ENCODE measurements around the gene MYO18A.
"Not testable (repeated sequence)": the region's sequence is repeated elsewhere in the genome, so short reads cannot be mapped to it uniquely, and the experiment has no call there.

MYO18A gene

DNA sequence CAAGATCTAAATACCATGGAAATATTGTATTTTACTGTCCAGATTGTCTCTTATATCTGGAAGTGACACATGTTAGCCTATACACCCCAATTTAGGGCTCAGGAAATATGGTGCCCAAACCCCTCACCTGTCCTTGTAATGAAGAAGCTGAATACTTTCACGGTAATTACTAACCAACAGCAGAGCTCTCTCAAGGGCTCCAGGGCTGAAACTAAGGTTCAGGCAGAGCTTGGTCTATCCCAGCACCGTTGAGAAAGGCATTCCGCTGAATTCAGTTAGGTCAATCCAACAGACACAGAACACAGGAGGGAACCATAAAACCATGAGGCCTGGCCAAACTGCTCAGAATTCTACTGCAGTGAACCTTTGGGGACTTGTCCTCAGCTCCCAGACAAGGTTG lies 14.9 kb downstream of the MYO18A start:
- no peak for DNase-seq

DNA sequence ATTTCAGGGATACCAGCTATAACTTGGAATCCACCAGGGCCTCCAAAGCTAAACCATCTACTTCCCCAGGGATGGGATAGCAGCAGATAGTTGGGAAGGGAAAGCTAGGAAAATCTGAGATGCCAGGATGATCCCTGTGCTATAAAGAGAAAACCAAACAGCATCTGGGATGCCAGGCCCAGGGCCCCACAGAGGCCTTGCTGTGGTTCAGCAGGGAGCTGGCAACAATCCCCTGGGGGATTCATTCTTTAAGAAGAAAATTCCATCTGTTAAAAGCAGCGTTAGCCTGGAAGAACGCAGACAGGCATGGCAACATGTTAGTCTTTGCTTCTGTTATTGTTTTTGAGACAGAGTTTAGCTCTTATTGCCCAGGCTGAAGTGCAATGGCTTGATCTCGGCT lies 16.6 kb downstream of the MYO18A start:
- no peak for DNase-seq

DNA sequence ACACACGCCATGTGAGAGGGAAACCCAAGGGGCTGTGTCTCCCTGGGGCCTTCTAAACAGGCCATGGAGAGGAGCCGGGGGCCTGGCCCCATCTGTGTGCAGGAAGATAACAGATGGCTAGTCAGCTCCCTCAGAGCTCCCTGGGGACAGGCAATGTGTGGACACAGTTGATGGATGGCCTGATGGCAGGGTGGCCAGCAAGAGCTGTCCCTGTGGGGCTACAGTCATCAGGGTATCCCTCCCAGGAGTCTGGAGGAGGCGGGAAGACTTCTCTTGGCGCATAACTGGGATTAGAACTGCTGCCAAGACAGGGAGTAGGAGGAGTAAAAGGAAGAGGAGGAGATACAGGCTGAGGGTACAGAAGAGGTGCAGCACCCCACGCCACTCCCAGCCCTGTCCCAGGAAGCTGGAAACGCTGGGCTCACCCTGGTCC lies 17.3 kb downstream of the MYO18A start:
- DNase-seq = no peak

DNA sequence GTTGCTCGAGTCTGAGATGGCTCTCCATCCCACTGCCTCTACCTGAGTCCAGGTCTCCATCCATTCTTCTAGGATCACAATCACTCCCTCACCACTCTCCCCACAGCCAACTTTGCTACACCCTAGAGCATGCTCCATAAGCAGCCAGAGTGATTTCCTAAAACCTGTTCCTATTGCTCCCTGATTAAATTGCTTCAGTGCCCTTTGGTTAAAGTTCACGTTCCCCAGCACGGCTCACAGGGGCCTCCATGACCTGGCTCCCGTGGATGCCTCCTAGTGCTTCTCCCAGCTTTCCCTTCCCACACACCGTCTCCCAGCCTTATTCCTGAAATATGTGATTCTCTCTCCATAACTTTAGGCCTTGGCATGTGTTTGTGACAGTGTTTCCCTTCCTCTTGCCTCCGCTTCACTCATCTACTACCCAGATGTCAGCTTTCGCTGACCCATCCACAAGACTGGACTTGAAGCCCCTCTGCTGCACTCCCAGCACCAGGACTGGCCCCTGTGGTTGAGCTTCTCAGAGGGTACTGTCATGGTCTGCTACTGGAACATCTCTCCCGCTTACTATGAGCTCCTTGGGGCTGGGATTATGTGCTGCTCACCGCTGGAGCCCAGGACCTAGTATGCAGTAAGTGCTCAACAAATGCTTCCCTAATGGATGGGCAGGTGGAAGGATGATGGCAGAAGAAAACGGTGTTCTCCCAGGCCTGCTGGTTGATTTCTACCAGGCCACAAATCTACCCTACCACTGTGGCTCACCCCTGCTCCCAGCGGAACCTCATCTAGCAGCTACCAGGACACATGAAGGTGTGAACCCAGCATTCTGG lies 17.9 kb downstream of the MYO18A start:
- no peak for DNase-seq

DNA sequence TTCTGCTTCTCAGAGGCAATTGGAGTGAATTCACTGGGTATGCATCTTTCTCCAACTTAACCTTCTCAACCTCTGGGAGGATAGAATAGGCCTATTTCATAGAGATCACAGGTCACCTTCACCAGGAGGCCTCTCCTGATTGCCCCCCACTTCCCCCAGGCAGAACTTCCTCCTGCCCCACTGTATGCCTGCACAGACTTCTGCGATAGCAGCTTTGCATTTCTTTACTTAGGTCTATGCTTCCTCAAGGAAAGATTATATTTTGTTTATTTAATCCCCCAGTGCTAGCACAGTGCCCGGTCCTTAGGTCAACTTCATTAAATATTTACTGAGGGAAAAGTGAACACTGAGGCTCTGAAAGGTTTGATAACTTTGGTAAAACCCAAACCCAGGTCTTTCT lies 19.9 kb downstream of the MYO18A start:
- DNase-seq = no peak

DNA sequence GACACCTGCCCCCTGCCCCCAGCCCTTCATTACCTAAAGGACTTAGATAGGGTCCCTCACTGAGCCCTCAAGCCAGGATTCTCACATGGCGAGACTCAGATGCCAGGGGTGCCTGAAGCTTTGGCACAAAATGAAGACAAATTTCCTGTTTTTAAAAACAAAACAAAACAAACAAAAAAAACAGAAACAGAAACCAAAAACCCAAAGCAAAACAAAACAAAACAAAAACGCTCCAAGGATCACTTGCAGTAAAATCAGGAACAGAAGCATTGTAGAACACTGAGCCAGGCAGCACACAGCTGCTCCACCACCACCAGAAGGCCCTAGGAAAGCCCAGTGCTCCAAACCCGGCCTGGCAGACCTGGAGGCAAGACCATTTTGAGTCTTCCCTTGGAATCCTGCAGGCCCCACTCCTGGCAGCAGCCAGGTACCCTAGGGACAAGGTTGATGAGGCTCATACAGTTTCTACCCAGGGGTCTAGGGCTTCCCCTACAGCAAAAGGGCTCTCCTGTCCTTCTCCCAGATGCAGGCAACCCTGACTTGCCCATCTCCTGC lies 20.8 kb downstream of the MYO18A start:
- DNase-seq = no peak

DNA sequence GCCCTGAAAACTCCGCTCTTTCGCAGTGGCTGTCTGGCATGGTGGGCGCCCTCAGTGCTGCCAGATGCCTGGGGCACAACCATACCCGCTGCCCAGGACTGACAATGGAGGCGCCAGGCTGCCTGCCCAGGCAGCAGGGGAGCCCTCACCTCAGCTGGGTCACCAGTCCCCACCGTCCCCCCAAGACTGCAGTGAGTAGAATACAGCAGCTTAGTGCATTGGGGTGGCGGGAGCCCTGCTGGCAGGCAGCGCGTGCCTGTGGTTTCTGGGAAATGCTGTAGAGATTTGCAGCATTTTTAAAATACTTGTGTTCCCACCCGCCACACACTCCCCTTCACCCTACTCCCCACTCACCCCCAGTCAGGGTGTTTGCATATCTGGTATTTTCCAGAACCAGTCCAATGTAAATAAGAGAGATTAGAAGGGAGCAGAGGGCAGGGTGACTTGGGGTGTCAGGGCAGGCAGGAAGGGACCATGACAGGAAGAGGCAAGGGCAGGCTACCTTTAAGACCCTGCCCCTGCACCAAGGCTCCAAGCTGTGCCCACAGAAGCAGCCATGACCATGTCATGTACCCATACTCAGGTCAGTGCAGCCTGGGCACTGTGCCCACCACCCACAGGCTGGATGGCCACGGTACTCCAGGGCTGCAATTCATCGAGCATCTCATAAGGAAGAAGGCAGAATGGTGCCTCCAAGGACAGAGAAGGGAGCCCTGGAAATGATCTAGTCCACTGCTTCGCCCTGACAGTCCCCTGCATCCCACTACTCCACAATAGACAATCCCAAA lies 21.5 kb downstream of the MYO18A start:
- DNase-seq = no peak

DNA sequence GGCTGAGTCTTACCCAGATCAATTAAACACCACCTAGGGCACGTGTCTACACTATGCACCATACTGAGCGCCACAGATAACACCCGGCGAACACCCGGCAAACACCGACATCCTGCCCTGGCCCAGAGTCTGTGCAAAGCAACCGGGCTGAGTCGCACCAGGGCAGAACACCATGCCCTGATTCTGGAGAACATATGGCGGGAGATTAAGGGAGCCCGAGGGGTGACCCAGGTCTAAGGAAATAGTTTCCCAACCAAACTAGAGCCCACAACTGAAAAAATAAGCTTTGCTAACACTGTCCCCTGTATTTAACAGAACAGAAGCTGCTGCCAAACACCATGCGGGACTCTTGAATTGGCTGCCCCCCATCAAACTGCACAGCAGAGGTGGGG lies 22.1 kb downstream of the MYO18A start:
- no peak for DNase-seq

DNA sequence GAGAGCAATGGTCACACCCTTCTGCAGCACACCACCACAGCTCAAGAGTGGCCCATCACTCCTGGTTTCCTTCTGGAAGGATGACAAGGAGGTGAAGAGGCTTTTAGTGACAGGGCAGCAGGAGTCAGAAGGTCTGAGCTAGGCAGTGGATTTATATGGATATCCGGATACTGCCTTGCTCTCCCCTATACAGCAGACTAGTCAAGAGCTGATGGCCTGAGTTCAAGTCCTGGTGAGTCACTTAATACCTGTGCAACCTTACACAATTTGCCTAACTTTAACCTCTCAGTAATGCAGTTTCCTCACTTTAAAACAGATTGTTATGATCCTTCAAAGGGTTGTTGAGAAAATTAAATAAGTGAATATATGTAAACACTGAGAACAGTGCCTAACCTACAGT lies 22.9 kb downstream of the MYO18A start:
- DNase-seq = no peak

DNA sequence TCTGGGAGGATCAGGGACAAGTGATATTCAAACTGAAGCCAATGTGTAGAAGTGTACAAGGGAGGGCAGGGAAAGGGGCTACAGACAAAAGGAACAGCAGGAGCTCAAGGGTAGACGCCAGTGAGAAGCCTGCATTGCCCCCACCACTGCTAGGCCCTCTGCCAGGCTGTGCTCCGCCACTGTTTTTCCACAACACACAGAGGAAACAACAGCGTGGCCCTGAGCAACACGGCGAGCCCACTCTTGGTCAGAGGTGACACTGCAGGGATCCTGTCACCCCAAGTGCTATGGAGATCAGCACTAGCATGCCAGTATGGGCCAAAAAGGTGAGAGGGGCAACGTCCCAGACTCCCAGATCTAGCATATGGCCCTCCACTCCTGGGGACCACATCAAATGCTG lies 23.4 kb downstream of the MYO18A start:
- DNase-seq = no peak

DNA sequence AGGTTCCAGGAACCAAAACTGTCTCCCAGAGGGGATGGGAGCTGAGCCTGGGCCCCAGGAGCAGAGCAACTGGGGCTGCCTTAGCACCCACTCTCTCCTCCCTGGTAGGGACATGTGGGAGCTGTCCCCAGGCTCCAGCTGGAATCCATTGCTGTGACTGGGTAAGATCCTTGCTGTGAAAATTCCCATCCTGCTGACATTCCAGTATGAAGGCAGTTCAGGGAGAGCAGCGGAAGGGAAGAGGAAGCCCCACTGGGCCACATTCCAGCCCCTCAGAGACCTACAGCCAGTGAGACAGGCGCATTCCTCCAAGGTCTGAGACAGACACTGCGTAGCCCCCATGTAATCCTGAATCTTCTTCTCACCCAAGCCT lies 24.2 kb downstream of the MYO18A start:
- DNase-seq = no peak

DNA sequence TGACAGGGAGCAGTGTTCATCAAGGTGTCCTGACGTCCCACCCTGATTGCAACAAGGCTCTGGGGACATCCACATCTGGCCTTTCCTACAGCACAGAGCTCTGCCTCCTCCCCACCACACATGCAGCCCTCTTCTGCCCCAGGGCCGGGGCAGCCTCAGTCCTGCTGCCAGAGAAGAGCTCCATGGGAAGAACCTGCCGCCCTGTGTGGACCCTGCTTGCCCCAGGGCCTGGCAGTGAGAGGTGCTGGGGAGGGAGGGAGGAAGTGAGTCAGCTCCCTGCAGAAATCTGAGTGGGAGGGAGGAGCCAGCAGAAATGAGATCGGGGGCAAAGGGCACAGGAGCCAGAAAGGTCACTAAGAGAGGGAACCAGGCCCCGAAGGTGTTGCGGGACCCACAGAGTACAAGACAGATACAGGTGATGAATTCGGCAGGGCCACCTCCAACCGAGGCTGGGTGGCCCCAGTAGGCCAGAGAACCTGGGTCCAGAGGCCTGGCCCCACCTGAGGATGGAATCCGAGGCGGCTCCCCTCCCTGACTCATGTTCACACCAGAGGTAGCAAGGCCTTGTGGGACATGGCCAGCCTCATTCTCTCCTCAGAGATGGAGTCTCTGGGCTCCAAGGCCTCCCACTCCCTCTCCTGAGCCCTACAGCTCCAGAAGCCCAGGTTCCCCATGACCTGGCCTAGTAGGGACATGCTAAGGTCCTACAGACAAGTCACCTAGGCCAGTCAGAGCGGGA lies 24.8 kb downstream of the MYO18A start:
- DNase-seq = peak; percentile 89

DNA sequence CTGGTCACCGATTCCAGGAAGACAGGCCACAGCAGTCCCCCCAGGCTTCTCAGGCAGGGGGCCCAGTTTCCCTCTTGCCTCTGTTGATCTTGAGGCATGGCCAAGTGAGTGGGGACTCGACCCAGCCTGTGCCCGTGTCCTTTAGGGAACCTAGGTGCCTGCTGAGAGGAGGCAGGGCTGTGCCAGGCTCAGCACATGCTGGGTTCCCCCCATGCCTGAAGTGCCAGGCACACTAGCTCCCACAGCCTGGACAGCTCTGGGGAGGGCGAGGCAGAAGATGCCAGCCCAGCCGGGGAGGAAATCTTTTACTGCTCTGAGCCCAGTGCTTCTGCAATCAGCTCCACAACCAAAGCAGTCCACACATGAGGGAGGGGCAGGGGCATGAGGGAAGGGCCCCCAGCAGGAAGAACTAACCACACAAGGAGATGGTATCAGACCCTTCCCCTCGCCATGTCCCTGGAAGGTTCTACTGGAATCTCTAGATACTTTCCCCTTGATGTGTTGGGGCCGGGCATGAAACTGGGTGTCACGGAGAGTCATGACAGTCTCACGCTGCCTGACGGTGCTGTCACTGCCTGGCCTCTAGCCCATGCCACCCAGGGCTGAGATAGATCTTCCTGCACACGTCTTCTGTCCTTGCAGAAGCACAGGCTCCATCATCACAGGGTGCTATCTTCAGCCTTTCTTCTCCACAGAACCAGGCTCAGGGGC lies 25.5 kb downstream of the MYO18A start:
- no peak for DNase-seq

DNA sequence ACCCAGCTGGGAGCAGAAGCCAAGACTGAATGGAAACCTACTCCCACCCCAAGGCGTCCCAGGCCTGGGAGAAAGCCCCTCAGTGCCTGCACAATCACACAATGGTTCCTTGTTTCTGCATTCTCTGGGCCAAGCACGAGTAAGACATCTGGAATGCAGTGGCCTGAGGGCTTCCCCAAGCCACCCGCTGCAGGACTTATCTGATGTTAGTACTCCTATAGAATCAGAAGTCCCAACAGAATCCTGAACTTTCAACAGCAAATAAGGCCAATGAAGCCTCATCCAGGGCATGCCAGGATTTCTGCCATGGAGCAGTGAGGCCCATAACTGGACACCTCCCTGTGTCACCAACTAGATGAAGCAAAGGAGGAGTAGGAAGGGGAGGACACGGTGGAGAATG lies 28.6 kb downstream of the MYO18A start:
- no peak for DNase-seq

DNA sequence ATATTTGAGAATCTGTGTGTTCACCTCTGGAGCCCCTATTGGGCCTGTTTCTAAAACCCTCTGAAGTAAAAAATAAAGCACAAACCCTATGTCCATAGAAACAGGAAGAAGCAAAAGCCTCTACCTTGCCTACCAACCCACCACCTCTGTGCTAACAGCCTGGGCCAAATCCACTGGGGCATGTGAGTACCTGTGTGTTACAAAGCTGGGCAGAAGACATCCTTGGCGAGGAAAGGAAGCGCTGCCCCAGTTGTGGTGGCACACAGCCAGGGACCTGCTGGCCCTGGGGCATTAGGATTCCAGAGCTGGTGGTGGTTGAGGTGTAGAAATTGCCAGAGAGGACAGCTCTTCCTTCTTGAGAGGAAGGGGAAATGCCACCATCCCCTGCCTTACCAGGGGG lies 30.0 kb downstream of the MYO18A start:
- DNase-seq = no peak

DNA sequence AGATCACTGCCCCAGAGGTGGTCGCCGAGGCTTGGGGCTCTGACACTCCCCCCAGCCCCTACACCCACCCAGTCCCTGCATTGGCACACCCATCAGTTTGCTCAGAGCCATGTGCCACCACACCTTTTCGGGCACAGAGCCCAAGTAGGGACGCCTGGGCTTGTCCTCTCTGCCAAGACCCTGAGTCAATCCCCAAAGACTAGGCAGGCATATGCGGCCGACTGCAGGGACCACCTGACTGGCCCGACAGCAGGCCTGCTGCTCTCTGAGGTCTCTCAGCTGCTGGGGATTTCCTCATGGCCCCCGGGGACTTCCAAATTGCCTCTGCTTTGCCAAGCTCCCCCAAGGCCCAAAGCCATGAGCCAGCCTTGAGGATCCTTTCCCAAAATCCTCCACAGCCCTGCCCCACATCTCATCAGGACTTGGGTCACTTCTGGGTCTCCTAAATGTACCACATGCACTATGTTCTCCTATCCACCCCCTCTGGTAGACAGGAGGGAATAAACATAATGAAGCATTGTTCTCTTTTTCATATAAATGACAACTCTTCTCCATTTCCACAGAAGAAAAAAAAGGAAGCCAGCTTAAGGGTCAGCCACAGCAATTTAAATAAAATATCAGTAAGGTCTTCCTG lies 30.6 kb downstream of the MYO18A start:
- no peak for DNase-seq

DNA sequence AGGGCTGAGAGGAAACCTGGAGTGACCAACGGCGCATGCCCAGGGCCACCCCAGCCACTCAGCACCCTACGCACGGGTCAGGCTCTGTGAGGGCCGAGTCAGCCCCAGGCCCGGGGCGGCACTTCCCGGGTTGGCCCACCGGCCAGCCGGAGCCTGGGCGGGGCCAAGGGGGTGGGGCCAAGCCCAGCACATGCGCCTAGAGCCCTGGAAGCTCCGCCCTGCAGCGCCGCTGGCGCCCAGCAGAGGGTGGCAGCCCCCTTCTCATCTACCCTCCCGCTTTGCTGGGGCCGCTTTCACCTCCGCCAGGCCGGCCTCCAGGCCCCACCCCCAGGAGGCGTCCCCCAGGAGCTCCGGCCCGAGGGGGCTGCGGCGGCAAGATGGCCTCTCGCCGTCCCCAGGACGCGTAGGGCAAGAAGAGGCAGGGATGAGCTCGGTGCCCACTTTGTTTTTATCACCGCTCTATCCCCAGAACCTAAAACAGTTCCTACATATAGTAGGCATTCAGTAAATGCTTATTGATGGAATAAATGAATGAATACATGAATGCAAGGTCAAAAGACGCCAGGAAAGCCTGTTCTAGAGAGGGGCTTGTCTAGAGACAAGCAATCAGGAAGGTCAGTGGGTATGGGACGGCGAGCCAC lies 31.3 kb downstream of the MYO18A start:
- peak; percentile 97 for DNase-seq

DNA sequence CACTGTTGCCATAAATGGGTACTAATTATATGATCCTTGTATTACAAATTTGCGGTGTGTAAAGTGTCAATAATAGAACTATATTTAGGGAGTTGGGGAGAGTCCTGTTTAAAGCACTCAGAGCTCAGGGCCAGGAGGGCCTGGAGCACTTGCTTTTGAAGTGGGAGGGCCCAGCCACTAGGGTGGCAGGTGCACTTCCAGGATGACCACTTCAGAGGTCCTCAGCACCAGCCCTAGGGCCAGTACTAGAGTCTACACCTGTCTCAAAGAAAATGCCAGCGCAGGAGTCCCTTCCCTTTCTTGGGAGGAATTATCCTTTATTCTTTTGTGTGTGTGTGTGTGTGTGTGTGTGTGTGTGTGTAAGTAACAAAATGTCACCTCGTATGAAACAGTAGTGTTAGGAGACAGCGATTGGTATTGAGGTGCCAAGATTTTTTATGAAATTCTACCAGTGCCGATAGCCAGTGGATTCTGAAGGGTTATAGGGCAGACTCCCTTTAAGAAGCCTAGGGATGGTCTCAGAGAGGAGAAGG lies 31.9 kb downstream of the MYO18A start:
- no peak for DNase-seq

DNA sequence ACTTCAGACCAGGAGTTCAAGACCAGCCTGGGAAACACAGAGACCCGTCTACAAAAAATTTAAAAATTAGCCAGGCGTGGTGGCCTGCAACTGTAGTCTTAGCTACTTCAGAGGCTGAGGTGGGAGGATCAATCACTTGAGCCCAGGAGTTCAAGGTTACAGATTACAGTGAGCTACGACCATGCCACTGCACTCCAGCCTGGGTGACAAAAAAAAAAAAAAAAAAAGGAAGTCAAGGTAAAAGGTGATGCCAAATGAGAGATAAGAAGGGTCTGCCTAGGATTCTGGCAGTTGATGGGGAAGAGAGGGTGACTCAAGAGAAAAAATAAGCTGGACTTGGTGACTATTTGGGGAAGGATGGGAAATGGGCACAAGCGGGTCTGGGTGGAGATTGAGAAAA lies 32.5 kb downstream of the MYO18A start:
- no peak for DNase-seq

DNA sequence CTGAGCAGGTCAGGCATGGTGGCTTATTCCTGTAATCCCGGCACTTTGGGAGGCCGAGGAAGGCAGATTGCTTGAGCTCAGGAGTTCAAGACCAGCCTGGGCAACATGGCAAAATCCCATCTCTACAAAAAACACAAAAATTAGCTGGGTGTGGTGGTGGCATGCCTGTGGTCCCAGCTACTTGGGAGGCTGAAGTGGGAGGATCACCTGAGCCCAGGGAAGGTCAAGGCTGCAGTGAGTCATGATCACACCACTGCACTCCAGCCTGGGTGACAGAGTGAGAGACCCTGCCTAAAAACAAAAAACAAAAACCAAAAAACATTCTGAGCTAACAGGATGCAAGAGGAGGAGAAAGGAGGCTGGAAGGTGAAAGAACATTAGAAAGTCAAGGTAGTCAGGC lies 33.0 kb downstream of the MYO18A start:
- not testable (repeated sequence) for DNase-seq

DNA sequence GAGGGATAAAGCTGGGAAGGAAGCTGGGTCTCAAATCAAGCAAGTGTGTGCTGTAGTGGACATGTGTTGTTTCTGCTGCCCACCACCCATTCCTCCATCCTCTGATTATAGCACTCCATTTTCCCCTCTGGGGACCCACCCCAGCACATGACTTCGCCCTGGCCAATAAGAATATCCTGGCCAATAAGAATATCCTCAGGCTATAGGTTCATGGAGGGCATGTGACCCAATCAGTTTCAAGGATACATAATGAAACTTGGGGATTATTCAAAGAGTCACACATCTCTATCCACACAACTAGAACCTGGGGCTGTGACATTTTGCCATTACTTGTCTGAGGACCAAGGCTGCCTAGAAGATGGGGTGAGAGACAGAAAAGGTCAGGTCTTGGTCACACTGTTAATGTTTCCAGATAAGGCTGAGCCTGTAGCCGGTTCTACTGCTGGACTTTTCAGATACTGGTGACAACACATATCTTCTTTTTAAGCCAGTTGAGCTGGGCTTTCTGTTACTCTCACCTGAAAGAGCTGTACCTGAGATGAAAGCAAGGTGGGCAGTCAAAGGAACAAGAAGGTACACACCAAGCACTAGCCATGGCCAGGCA lies 33.7 kb downstream of the MYO18A start:
- no peak for DNase-seq

Data from 8988T (cell line).